ENCODE data around the gene FHL2.

- TF ChIP-seq CTCF (IDR thresholded peaks at IDR 0.05) (no peak), POLR2A (IDR thresholded peaks at IDR 0.05) (no peak)
Measured at GRCh38 chr2:105447476-105447875, 48.6 kb upstream of the FHL2 start.

Measured in gastroesophageal sphincter (tissue), 3 donors.